Neural crest cell (in vitro differentiated cells): ENCODE data around the gene LIN7A. TPM values are rescaled to one million over a fixed set of nuclear protein-coding genes. Genes with fewer than 3 reads are reported as not detected.
A peak's percentile ranks its signal among the peaks of the same experiment; 100 is the strongest.

Source experiments
- DNase-seq: peaks from one replicate; pipeline ENCODE4 v3.0.0; 2021; ENCODE audit warnings: low read depth, mixed read lengths, low spot score
- H3K27ac Mint-ChIP-seq: one replicate; pipeline ENCODE4 v1.8.0; 2021; ENCODE audit warnings: mild to moderate bottlenecking, mixed read lengths; ENCODE audit not compliant: unreplicated experiment
- H3K27me3 Mint-ChIP-seq: 2 replicates; pipeline ENCODE4 v1.8.0; 2021; ENCODE audit warnings: low read depth, mild to moderate bottlenecking, mixed read lengths
- H3K36me3 Mint-ChIP-seq: 2 replicates; pipeline ENCODE4 v1.8.0; 2021; ENCODE audit warnings: low read depth, mild to moderate bottlenecking, mixed read lengths
- H3K4me1 Mint-ChIP-seq: 2 replicates; pipeline ENCODE4 v1.8.0; 2021; ENCODE audit warnings: mixed read lengths
- H3K4me3 Mint-ChIP-seq: one replicate; pipeline ENCODE4 v1.8.0; 2021; ENCODE audit warnings: mild to moderate bottlenecking, mixed read lengths
- H3K9me3 Mint-ChIP-seq: 2 replicates; pipeline ENCODE4 v1.8.0; 2021; ENCODE audit warnings: mixed read lengths
- total RNA-seq: library from RNA; stranded (reverse); gene quantifications from 2 replicates; pipeline ENCODE4 v1.2.1, GENCODE V29; 2021
- TF ChIP-seq, protein P1 (sequence below): fragments of 200-600 bp; sonication (generic); conservative IDR thresholded peaks from 2 replicates; pipeline ENCODE4 v1.5.0; 2021; ENCODE audit warnings: antibody characterized with exemption, mild to moderate bottlenecking

The LIN7A gene
- total RNA-seq, 1 donor from 2014 or later: 5.8 TPM

DNA sequence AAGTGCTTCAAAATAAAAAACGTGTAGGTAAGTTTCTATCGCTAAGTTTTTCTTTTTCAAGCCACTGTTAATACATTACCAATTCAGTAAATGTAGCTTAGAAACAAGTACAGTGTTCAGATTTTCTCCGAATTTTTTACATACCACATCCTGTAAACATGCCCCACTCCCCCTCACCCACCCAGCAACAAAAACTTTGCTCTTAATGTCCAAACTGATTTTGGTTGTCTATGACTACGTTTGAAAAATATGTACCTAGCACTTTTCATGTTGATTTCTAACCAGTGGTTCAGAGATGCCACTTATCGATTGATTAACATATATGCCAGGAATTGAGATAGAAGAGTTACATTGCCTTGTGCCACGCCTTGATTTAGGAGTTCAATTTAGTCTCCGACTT, 663 bp upstream of the LIN7A start:
- Mint-ChIP-seq H3K36me3 (no peaks in the 10 kb centered on the region), H3K4me3 (peak overlapping the region; percentile 66), H3K4me1 (peaks cover 8% of the 10 kb centered on the region), H3K27me3 (peaks cover 44% of the 10 kb centered on the region), H3K27ac (no peak overlapping the region), H3K9me3 (no peaks in the 10 kb centered on the region)
- TF ChIP-seq, protein P1, sequence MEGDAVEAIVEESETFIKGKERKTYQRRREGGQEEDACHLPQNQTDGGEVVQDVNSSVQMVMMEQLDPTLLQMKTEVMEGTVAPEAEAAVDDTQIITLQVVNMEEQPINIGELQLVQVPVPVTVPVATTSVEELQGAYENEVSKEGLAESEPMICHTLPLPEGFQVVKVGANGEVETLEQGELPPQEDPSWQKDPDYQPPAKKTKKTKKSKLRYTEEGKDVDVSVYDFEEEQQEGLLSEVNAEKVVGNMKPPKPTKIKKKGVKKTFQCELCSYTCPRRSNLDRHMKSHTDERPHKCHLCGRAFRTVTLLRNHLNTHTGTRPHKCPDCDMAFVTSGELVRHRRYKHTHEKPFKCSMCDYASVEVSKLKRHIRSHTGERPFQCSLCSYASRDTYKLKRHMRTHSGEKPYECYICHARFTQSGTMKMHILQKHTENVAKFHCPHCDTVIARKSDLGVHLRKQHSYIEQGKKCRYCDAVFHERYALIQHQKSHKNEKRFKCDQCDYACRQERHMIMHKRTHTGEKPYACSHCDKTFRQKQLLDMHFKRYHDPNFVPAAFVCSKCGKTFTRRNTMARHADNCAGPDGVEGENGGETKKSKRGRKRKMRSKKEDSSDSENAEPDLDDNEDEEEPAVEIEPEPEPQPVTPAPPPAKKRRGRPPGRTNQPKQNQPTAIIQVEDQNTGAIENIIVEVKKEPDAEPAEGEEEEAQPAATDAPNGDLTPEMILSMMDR: no peak
- no peak for DNase-seq

DNA sequence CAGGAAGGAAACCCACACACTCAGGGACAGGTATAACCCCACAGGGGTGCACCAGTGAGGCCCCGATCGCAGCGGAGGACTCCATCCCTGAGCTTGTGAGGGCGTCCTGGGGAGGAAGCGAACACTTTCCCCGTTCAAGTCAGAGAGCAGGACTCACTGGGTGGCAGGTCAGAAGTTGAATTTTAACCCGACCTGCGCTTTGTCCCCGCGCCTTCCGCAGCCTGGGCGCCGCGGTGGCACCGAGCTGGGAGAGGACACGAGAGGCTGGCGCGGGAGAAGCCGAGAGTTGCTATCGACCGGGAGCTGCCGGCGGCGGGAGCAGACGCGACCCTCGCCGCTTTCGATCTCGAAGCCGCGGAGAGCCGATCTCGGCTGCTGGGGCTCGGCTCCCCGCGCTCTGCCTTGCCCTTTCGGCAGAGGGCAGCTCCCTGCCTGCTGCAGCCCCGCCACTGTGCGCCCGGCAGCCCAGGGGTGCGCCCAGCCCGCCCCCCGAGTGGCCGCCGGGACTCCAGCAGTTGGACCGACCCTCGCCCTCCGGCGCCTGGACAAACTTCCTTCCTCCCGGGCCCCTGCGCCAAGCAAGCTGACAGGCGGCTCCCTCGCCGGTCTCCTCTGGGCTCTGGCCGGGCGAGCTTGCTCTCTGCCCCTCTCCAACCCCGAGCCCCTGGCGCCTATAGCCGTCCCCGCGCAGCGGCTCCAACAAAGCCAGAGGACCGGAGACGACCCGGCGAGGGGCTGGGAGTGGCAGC, 918 bp downstream of the LIN7A start:
- peak overlapping the region; percentile 96 for H3K4me3 Mint-ChIP-seq
- no peaks in the 10 kb centered on the region for H3K36me3 Mint-ChIP-seq
- peak; percentile 49 for DNase-seq
- peaks cover 44% of the 10 kb centered on the region for H3K27me3 Mint-ChIP-seq
- peak overlapping the region; percentile 60 for H3K27ac Mint-ChIP-seq
- H3K9me3 Mint-ChIP-seq: no peaks in the 10 kb centered on the region
- peaks cover 8% of the 10 kb centered on the region for H3K4me1 Mint-ChIP-seq
- TF ChIP-seq, protein P1: no peak

DNA sequence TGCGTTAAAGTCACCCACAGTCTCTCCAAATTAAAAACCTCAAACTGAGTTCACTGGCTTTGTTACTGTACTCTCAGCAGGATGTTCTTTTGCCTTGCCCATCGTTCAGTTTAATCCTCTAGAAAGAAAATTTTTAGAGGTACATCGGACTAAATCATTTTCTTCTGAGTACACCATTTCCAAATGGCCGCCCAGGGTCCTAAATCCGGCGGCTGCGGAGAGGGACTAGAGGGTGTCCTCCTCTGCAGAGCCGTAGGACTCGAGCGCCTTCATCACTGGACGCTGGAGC, 1.4 kb downstream of the LIN7A start:
- H3K27me3 Mint-ChIP-seq: peaks cover 44% of the 10 kb centered on the region

DNA sequence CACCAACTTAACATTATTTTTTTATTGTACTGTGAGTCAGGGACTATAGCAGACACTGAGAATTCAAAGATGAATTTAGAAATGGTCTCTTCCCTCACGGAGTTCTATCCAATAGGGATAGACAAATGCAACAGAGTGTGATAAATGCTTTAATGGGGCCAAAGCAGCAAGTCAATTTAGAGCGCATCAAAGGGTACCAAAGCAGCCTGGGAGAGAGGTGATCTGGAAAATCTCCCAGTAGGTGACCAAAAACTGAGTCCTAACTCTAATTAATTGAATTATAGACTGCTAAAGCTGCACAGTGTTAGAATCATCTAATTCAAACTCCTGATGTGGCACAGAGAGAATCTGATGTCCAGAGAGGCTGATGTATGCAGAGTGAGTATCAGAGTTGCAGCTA, 2.6 kb downstream of the LIN7A start:
- Mint-ChIP-seq H3K27ac (no peak overlapping the region), H3K27me3 (peaks cover 44% of the 10 kb centered on the region), H3K9me3 (no peaks in the 10 kb centered on the region), H3K4me1 (peaks cover 8% of the 10 kb centered on the region), H3K36me3 (no peaks in the 10 kb centered on the region), H3K4me3 (no peak overlapping the region)
- TF ChIP-seq, protein P1: no peak
- DNase-seq: no peak

More for the DNA sequence above, 1.4 kb downstream of the LIN7A start:
- peak overlapping the region; percentile 60 for H3K27ac Mint-ChIP-seq
- TF ChIP-seq, protein P1: no peak
- DNase-seq: no peak
- H3K4me1 Mint-ChIP-seq: peaks cover 8% of the 10 kb centered on the region
- no peaks in the 10 kb centered on the region for H3K9me3 Mint-ChIP-seq
- peak overlapping the region; percentile 96 for H3K4me3 Mint-ChIP-seq
- H3K36me3 Mint-ChIP-seq: no peaks in the 10 kb centered on the region

DNA sequence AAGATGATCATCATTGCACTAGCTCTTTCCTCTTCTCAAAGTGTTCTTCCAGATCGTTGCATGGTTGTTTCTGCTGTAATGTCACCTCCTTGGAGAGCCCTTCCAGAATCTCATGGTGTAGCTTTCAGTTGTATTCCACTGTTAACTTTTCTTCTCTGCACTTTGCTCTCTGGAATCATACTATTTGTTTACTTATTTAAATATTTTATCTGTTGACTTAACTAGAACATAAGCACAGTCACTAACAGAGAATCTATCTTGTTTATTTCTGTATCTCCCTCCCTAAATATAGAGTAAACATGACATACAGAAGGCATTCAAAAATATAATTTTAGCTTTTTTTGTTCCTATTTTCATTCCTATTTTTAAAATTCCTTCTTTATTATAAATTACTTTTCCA, 11.8 kb downstream of the LIN7A start:
- no peaks in the 10 kb centered on the region for H3K36me3 Mint-ChIP-seq
- H3K27me3 Mint-ChIP-seq: no peaks in the 10 kb centered on the region

More for the DNA sequence above, 11.8 kb downstream of the LIN7A start:
- TF ChIP-seq, protein P1: no peak
- Mint-ChIP-seq H3K4me3 (no peak overlapping the region), H3K9me3 (no peaks in the 10 kb centered on the region), H3K4me1 (no peaks in the 10 kb centered on the region), H3K27ac (no peak overlapping the region)
- no peak for DNase-seq
